Measurements from ENCODE around the gene TFAP2E.

TFAP2E gene

DNA sequence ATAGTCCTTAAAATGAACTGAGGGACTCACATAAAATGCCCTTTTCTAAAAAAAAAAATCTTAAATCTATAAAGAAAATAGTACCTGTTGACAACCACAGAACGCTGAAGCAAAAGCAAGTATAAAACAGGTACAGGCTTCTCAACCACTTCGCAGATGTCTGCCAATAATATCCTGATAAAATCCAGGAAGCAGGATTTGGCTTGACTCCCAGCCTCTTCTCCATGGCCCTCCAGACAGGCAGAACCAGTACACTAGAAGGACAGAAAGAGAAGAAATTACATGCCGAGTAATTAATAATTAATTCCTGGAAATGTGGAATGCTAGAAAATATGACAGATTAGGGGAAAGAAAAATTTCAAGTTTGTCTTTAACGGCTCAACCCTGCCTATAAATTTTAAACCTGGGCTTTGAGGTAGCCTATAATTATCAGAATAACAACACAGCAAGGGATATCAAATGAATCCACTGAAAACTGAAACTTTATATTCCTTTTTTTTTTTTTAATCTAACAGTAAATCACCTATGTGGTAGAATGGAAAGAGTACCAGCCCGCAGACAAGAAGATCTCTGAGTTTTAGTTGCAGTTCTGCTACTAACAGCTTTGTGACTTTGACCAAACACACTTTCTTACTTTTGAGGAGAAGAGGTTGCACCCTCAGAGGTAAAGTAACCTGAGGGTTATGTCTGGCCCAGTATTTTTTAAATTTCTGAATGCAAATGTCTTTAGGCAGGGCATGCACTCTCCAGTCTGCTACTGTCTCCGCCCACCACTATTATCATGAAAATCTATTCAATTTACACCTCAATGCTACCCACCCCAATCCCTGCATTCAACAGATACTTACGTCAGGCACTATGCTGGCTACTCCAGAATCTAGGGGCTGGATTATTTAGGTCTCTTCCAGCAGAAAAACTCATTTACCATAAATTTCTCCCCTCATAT, 18.6 kb upstream of the TFAP2E start:
- no peak overlapping the region for H4K8ac ChIP-seq (ENCODE audit: low read depth, low read length)
- no peak overlapping the region for H2AK5ac ChIP-seq (ENCODE audit: low read length)
- H3K4me3 ChIP-seq (ENCODE audit: low read length): no peak overlapping the region
- no peak overlapping the region for H3K4ac ChIP-seq (ENCODE audit: low read depth, low read length)
- no peak overlapping the region for H2BK120ac ChIP-seq (ENCODE audit: low read depth, low read length)
- no peak overlapping the region for H3K18ac ChIP-seq (ENCODE audit: low read length)
- no peak overlapping the region for H2BK15ac ChIP-seq (replicated peaks; ENCODE audit: low read depth)
- H3K56ac ChIP-seq (ENCODE audit: low read length): peak overlapping the region; percentile 17
- DNase-seq: peak; percentile 81
- H3K79me1 ChIP-seq (ENCODE audit: low read length): peaks cover 15% of the 10 kb centered on the region
- no peak overlapping the region for H2BK5ac ChIP-seq (ENCODE audit: low read length)
- no peak overlapping the region for H3K27ac ChIP-seq (ENCODE audit: low read depth, low read length)
- no peak overlapping the region for H3K23ac ChIP-seq (ENCODE audit: low read length)
- H3K36me3 ChIP-seq (ENCODE audit: control insufficient read depth, insufficient read depth, low read length): no peaks in the 10 kb centered on the region
- no peak overlapping the region for H4K5ac ChIP-seq (ENCODE audit: low read length)
- peaks cover 12% of the 10 kb centered on the region for H3K4me1 ChIP-seq (ENCODE audit: control insufficient read depth, low read depth, low read length)
- H3K79me2 ChIP-seq (ENCODE audit: control insufficient read depth, insufficient read depth, low read length): peaks cover 15% of the 10 kb centered on the region
- H3K9ac ChIP-seq (ENCODE audit: low read length): peak overlapping the region; percentile 18
- no peak overlapping the region for H3K4me2 ChIP-seq (ENCODE audit: low read length)
- H3K27me3 ChIP-seq (ENCODE audit: insufficient read depth, low read length, poor library complexity): no peaks in the 10 kb centered on the region
- no CpG with 5 or more reads among the region's 7 CpGs for WGBS (ENCODE audit: extremely low coverage, insufficient coverage, low lambda C conversion rate)

DNA sequence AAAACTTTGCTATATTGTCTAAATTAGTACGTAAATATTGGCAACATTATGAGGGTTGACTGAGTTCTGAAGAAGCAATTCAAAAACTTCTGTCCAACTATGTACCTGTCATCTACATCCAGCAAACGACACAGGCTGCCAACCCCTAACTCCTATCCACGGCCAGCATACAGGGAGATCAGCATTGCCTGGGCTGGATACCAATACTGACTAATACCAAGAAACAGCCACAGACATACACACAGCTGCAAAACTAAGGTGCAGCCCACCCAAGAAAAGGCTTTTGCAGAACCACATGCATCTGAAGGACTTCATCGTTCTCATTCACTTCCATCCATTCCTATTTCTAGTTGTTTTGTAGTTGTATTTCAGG, 17.9 kb upstream of the TFAP2E start:
- Histone ChIP-seq H3K4me3 (ENCODE audit: low read length) (no peak overlapping the region), H4K8ac (ENCODE audit: low read depth, low read length) (no peak overlapping the region), H3K27ac (ENCODE audit: low read depth, low read length) (peak overlapping the region; percentile 27), H2BK120ac (ENCODE audit: low read depth, low read length) (no peak overlapping the region), H3K23ac (ENCODE audit: low read length) (no peak overlapping the region), H3K4me1 (ENCODE audit: control insufficient read depth, low read depth, low read length) (peaks cover 12% of the 10 kb centered on the region), H3K4ac (ENCODE audit: low read depth, low read length) (no peak overlapping the region), H2AK5ac (ENCODE audit: low read length) (no peak overlapping the region), H3K79me1 (ENCODE audit: low read length) (peaks cover 15% of the 10 kb centered on the region), H3K79me2 (ENCODE audit: control insufficient read depth, insufficient read depth, low read length) (peaks cover 15% of the 10 kb centered on the region), H2BK15ac (replicated peaks; ENCODE audit: low read depth) (no peak overlapping the region), H3K4me2 (ENCODE audit: low read length) (no peak overlapping the region), H3K27me3 (ENCODE audit: insufficient read depth, low read length, poor library complexity) (no peaks in the 10 kb centered on the region), H3K9ac (ENCODE audit: low read length) (peak overlapping the region; percentile 9), H3K56ac (ENCODE audit: low read length) (peak overlapping the region; percentile 63), H3K36me3 (ENCODE audit: control insufficient read depth, insufficient read depth, low read length) (no peaks in the 10 kb centered on the region), H4K5ac (ENCODE audit: low read length) (no peak overlapping the region), H3K18ac (ENCODE audit: low read length) (peak overlapping the region; percentile 43), H2BK5ac (ENCODE audit: low read length) (peak overlapping the region; percentile 7)
- no CpG with 5 or more reads among the region's 4 CpGs for WGBS (ENCODE audit: extremely low coverage, insufficient coverage, low lambda C conversion rate)
- DNase-seq: no peak

DNA sequence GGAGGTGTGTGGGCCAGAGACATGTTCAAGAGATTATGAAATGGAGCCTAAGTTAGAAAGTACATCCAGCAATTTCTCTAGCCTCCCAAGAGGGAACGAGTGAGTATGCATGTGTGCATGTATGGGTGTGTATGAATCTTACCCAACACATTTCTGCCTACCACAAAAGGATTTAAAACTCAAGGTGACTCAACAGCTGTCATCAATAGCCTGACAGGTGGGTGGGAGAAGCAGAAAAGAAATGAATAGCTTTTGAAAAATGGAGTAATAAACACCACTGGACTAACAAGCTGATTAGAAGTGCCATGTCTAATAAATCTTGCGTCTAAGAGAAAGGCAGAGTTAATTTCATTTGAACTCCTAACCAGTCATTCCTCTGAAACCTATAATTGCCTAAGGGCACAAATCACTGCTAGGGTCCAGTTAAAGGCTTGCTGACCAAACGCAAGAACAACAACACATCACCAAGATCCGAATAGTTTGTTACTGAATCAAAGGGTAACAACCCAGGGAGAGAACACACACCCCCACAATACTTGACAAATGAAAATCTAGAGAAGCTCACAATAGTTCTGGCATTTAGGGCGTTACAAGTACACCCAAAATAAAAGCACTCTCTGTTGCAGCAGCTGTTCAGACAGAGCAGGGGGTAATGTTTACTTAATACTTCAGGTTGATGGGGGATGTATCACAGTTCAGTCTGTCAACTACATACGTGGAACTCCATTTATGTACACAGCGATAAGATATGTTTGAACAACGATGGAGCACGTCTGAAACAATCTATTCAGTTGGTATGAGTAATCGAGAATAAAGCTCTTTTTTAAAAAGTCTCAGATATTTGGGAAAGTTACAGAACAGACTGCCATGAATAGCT, 17.3 kb upstream of the TFAP2E start:
- peak overlapping the region; percentile 43 for H3K18ac ChIP-seq (ENCODE audit: low read length)
- no peak overlapping the region for H4K8ac ChIP-seq (ENCODE audit: low read depth, low read length)
- H3K79me2 ChIP-seq (ENCODE audit: control insufficient read depth, insufficient read depth, low read length): peaks cover 15% of the 10 kb centered on the region
- no CpG with 5 or more reads among the region's 10 CpGs for WGBS (ENCODE audit: extremely low coverage, insufficient coverage, low lambda C conversion rate)
- no peak overlapping the region for H2BK15ac ChIP-seq (replicated peaks; ENCODE audit: low read depth)
- H3K4me3 ChIP-seq (ENCODE audit: low read length): no peak overlapping the region
- H3K9ac ChIP-seq (ENCODE audit: low read length): peak overlapping the region; percentile 82
- no peak overlapping the region for H3K4ac ChIP-seq (ENCODE audit: low read depth, low read length)
- peak overlapping the region; percentile 43 for H3K56ac ChIP-seq (ENCODE audit: low read length)
- H3K27me3 ChIP-seq (ENCODE audit: insufficient read depth, low read length, poor library complexity): no peaks in the 10 kb centered on the region
- H3K79me1 ChIP-seq (ENCODE audit: low read length): peaks cover 15% of the 10 kb centered on the region
- H3K4me2 ChIP-seq (ENCODE audit: low read length): peak overlapping the region; percentile 97
- no peak overlapping the region for H2BK120ac ChIP-seq (ENCODE audit: low read depth, low read length)
- H2AK5ac ChIP-seq (ENCODE audit: low read length): no peak overlapping the region
- H2BK5ac ChIP-seq (ENCODE audit: low read length): no peak overlapping the region
- DNase-seq: no peak
- H3K36me3 ChIP-seq (ENCODE audit: control insufficient read depth, insufficient read depth, low read length): no peaks in the 10 kb centered on the region
- peaks cover 12% of the 10 kb centered on the region for H3K4me1 ChIP-seq (ENCODE audit: control insufficient read depth, low read depth, low read length)
- H4K5ac ChIP-seq (ENCODE audit: low read length): no peak overlapping the region
- no peak overlapping the region for H3K23ac ChIP-seq (ENCODE audit: low read length)
- H3K27ac ChIP-seq (ENCODE audit: low read depth, low read length): no peak overlapping the region

DNA sequence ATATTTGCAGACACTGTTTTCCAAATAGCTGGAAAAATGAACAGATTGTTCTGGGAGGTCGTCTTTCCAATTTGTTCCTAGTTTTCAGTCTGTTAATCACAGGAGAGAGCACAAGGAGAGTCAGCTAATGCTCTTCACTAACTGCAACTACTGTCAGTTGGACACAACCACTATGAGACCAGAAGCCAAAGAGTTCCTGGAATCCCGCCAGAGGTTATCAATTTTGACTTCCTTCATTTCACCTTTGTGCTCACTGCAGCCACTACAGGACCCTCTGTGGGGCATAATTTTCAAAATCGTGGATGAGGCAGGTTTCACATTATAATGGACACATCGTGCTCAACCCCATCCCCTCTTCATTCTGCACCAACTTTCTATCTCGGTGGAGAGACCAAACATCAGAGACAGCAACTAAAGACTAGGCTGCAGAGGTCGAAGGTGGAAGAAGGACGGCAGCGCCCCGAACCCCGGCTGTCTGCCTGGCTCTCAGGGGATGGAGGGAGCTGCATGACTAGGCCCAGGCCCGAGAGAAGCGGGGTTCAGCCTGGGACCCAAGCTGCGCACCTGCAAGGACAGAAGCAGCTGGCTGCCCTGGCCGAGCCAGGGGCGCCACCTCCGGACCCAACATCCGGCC, 16.5 kb upstream of the TFAP2E start:
- Histone ChIP-seq H3K36me3 (ENCODE audit: control insufficient read depth, insufficient read depth, low read length) (peaks cover 3% of the 10 kb centered on the region), H3K79me1 (ENCODE audit: low read length) (peaks cover 19% of the 10 kb centered on the region), H3K4ac (ENCODE audit: low read depth, low read length) (no peak overlapping the region), H3K27ac (ENCODE audit: low read depth, low read length) (peak overlapping the region; percentile 100), H3K27me3 (ENCODE audit: insufficient read depth, low read length, poor library complexity) (no peaks in the 10 kb centered on the region), H4K8ac (ENCODE audit: low read depth, low read length) (no peak overlapping the region), H3K79me2 (ENCODE audit: control insufficient read depth, insufficient read depth, low read length) (peaks cover 15% of the 10 kb centered on the region), H2BK5ac (ENCODE audit: low read length) (no peak overlapping the region), H2BK15ac (replicated peaks; ENCODE audit: low read depth) (no peak overlapping the region), H2AK5ac (ENCODE audit: low read length) (no peak overlapping the region), H2BK120ac (ENCODE audit: low read depth, low read length) (no peak overlapping the region), H3K4me2 (ENCODE audit: low read length) (peak overlapping the region; percentile 97), H3K56ac (ENCODE audit: low read length) (peak overlapping the region; percentile 96), H3K4me1 (ENCODE audit: control insufficient read depth, low read depth, low read length) (peaks cover 12% of the 10 kb centered on the region), H3K23ac (ENCODE audit: low read length) (no peak overlapping the region), H3K9ac (ENCODE audit: low read length) (peak overlapping the region; percentile 82), H3K4me3 (ENCODE audit: low read length) (peak overlapping the region; percentile 76), H3K18ac (ENCODE audit: low read length) (peak overlapping the region; percentile 57), H4K5ac (ENCODE audit: low read length) (no peak overlapping the region)
- DNase-seq: no peak
- WGBS (ENCODE audit: extremely low coverage, insufficient coverage, low lambda C conversion rate): no CpG with 5 or more reads among the region's 17 CpGs

DNA sequence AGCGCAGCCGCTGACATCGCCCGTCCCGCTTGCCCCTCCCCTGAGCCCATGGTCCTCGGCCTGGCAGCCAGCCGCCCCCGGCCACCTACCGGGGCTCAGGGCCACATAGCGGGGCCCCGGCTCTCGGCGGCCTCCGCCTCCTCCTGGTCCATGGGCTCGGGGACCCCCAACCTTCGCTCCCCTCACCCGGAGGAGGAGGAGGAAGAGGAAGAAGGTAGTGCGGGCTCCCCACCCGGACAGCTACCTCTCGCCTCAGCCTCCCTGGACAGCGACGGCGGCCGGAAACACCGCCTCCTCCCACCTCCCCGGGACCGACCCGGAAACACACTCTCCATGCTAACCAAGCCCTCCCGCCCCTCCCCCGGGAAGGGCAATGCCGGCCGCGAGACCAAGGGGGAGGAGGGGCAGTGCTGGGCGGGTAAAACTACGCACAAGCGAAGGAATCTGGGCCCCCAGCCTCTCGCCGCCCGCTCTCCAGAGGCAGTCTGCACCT, 15.9 kb upstream of the TFAP2E start, which contains the start of gene KIAA0319L:
TSS of gene KIAA0319L (minus strand) at position 286 of the 493 bp plus-strand sequence. CDS start 2,912 bp downstream, outside the sequence.
- peaks cover 3% of the 10 kb centered on the region for H3K36me3 ChIP-seq (ENCODE audit: control insufficient read depth, insufficient read depth, low read length)
- H3K27me3 ChIP-seq (ENCODE audit: insufficient read depth, low read length, poor library complexity): no peaks in the 10 kb centered on the region
- no peak within 1 kb of the TSS for H3K4ac ChIP-seq (ENCODE audit: low read depth, low read length)
- no CpG with 5 or more reads among the region's 39 CpGs for WGBS (ENCODE audit: extremely low coverage, insufficient coverage, low lambda C conversion rate)
- peak within 1 kb of the TSS; percentile 96 for H3K56ac ChIP-seq (ENCODE audit: low read length)
- peak within 1 kb of the TSS; percentile 97 for H3K4me2 ChIP-seq (ENCODE audit: low read length)
- no peak within 1 kb of the TSS for H2BK120ac ChIP-seq (ENCODE audit: low read depth, low read length)
- H2BK5ac ChIP-seq (ENCODE audit: low read length): peak within 1 kb of the TSS; percentile 75
- peaks cover 12% of the 10 kb centered on the region for H3K4me1 ChIP-seq (ENCODE audit: control insufficient read depth, low read depth, low read length)
- H3K79me2 ChIP-seq (ENCODE audit: control insufficient read depth, insufficient read depth, low read length): peaks cover 15% of the 10 kb centered on the region
- no peak within 1 kb of the TSS for H4K8ac ChIP-seq (ENCODE audit: low read depth, low read length)
- H2AK5ac ChIP-seq (ENCODE audit: low read length): no peak within 1 kb of the TSS
- DNase-seq: no peak
- peak within 1 kb of the TSS; percentile 76 for H3K4me3 ChIP-seq (ENCODE audit: low read length)
- H2BK15ac ChIP-seq (replicated peaks; ENCODE audit: low read depth): no peak within 1 kb of the TSS
- H3K23ac ChIP-seq (ENCODE audit: low read length): no peak within 1 kb of the TSS
- peak within 1 kb of the TSS; percentile 83 for H3K9ac ChIP-seq (ENCODE audit: low read length)
- peaks cover 19% of the 10 kb centered on the region for H3K79me1 ChIP-seq (ENCODE audit: low read length)
- H3K27ac ChIP-seq (ENCODE audit: low read depth, low read length): peak within 1 kb of the TSS; percentile 100
- H4K5ac ChIP-seq (ENCODE audit: low read length): peak within 1 kb of the TSS; percentile 66
- peak within 1 kb of the TSS; percentile 94 for H3K18ac ChIP-seq (ENCODE audit: low read length)

Measured in mesendoderm (in vitro differentiated cells).